ENCODE results near the gene MLLT3.

MLLT3 gene

GRCh38 chr9:20361656-20362570 lies 260.4 kb downstream of the MLLT3 start:
- Histone ChIP-seq H3K27ac (ENCODE audit: low read depth, low read length) (no peak overlapping the region), H3K4me3 (ENCODE audit: low read length) (no peak overlapping the region), H3K4me1 (ENCODE audit: control insufficient read depth, insufficient read depth, low read length) (peaks cover 3% of the 10 kb centered on the region), H3K27me3 (ENCODE audit: control insufficient read depth, insufficient read depth, low read length) (no peaks in the 10 kb centered on the region), H3K9ac (ENCODE audit: low read length) (no peak overlapping the region), H3K36me3 (ENCODE audit: control insufficient read depth, insufficient read depth, low read length) (no peaks in the 10 kb centered on the region)

GRCh38 chr9:20361229-20361628 lies 261.1 kb downstream of the MLLT3 start:
- peaks cover 5% of the 10 kb centered on the region for H3K4me1 ChIP-seq (ENCODE audit: control insufficient read depth, insufficient read depth, low read length)
- H3K9ac ChIP-seq (ENCODE audit: low read length): no peak overlapping the region
- H3K27ac ChIP-seq (ENCODE audit: low read depth, low read length): no peak overlapping the region
- H3K27me3 ChIP-seq (ENCODE audit: control insufficient read depth, insufficient read depth, low read length): no peaks in the 10 kb centered on the region
- H3K4me3 ChIP-seq (ENCODE audit: low read length): no peak overlapping the region
- H3K36me3 ChIP-seq (ENCODE audit: control insufficient read depth, insufficient read depth, low read length): no peaks in the 10 kb centered on the region

GRCh38 chr9:20358207-20358606 lies 264.1 kb downstream of the MLLT3 start:
- Histone ChIP-seq H3K36me3 (ENCODE audit: control insufficient read depth, insufficient read depth, low read length) (peaks cover 1% of the 10 kb centered on the region), H3K27me3 (ENCODE audit: control insufficient read depth, insufficient read depth, low read length) (no peaks in the 10 kb centered on the region)

GRCh38 chr9:20357037-20357432 lies 265.3 kb downstream of the MLLT3 start:
- no peaks in the 10 kb centered on the region for H3K27me3 ChIP-seq (ENCODE audit: control insufficient read depth, insufficient read depth, low read length)
- H3K36me3 ChIP-seq (ENCODE audit: control insufficient read depth, insufficient read depth, low read length): peaks cover 2% of the 10 kb centered on the region
- H3K27ac ChIP-seq (ENCODE audit: low read depth, low read length): peak overlapping the region; percentile 33
- H3K4me1 ChIP-seq (ENCODE audit: control insufficient read depth, insufficient read depth, low read length): peaks cover 13% of the 10 kb centered on the region
- peak overlapping the region; percentile 16 for H3K4me3 ChIP-seq (ENCODE audit: low read length)
- H3K9ac ChIP-seq (ENCODE audit: low read length): no peak overlapping the region

More at GRCh38 chr9:20358207-20358606, 264.1 kb downstream of the MLLT3 start:
- Histone ChIP-seq H3K4me3 (ENCODE audit: low read length) (no peak overlapping the region), H3K9ac (ENCODE audit: low read length) (no peak overlapping the region), H3K4me1 (ENCODE audit: control insufficient read depth, insufficient read depth, low read length) (peaks cover 13% of the 10 kb centered on the region), H3K27ac (ENCODE audit: low read depth, low read length) (no peak overlapping the region)

GRCh38 chr9:20356403-20357036 lies 265.8 kb downstream of the MLLT3 start:
- no peak overlapping the region for H3K9ac ChIP-seq (ENCODE audit: low read length)
- H3K27ac ChIP-seq (ENCODE audit: low read depth, low read length): peak overlapping the region; percentile 33
- H3K27me3 ChIP-seq (ENCODE audit: control insufficient read depth, insufficient read depth, low read length): no peaks in the 10 kb centered on the region
- peaks cover 13% of the 10 kb centered on the region for H3K4me1 ChIP-seq (ENCODE audit: control insufficient read depth, insufficient read depth, low read length)
- H3K4me3 ChIP-seq (ENCODE audit: low read length): peak overlapping the region; percentile 16
- peaks cover 2% of the 10 kb centered on the region for H3K36me3 ChIP-seq (ENCODE audit: control insufficient read depth, insufficient read depth, low read length)

GRCh38 chr9:20355022-20355421 lies 267.3 kb downstream of the MLLT3 start:
- no peak overlapping the region for H3K27ac ChIP-seq (ENCODE audit: low read depth, low read length)
- H3K27me3 ChIP-seq (ENCODE audit: control insufficient read depth, insufficient read depth, low read length): no peaks in the 10 kb centered on the region
- no peak overlapping the region for H3K4me3 ChIP-seq (ENCODE audit: low read length)
- H3K4me1 ChIP-seq (ENCODE audit: control insufficient read depth, insufficient read depth, low read length): peaks cover 13% of the 10 kb centered on the region
- no peak overlapping the region for H3K9ac ChIP-seq (ENCODE audit: low read length)
- H3K36me3 ChIP-seq (ENCODE audit: control insufficient read depth, insufficient read depth, low read length): peaks cover 2% of the 10 kb centered on the region

GRCh38 chr9:20353931-20354652 lies 268.2 kb downstream of the MLLT3 start:
- Histone ChIP-seq H3K4me3 (ENCODE audit: low read length) (no peak overlapping the region), H3K9ac (ENCODE audit: low read length) (no peak overlapping the region), H3K36me3 (ENCODE audit: control insufficient read depth, insufficient read depth, low read length) (peaks cover 2% of the 10 kb centered on the region), H3K4me1 (ENCODE audit: control insufficient read depth, insufficient read depth, low read length) (peaks cover 13% of the 10 kb centered on the region), H3K27ac (ENCODE audit: low read depth, low read length) (no peak overlapping the region), H3K27me3 (ENCODE audit: control insufficient read depth, insufficient read depth, low read length) (no peaks in the 10 kb centered on the region)

GRCh38 chr9:20353524-20353923 lies 268.8 kb downstream of the MLLT3 start:
- Histone ChIP-seq H3K27me3 (ENCODE audit: control insufficient read depth, insufficient read depth, low read length) (no peaks in the 10 kb centered on the region), H3K4me3 (ENCODE audit: low read length) (no peak overlapping the region), H3K27ac (ENCODE audit: low read depth, low read length) (no peak overlapping the region), H3K4me1 (ENCODE audit: control insufficient read depth, insufficient read depth, low read length) (peaks cover 13% of the 10 kb centered on the region), H3K36me3 (ENCODE audit: control insufficient read depth, insufficient read depth, low read length) (peaks cover 2% of the 10 kb centered on the region), H3K9ac (ENCODE audit: low read length) (no peak overlapping the region)

GRCh38 chr9:20352591-20352990 lies 269.7 kb downstream of the MLLT3 start:
- Histone ChIP-seq H3K9ac (ENCODE audit: low read length) (no peak overlapping the region), H3K27ac (ENCODE audit: low read depth, low read length) (no peak overlapping the region), H3K4me1 (ENCODE audit: control insufficient read depth, insufficient read depth, low read length) (peaks cover 13% of the 10 kb centered on the region)

GRCh38 chr9:20351715-20352114 lies 270.6 kb downstream of the MLLT3 start:
- Histone ChIP-seq H3K4me1 (ENCODE audit: control insufficient read depth, insufficient read depth, low read length) (peaks cover 9% of the 10 kb centered on the region), H3K36me3 (ENCODE audit: control insufficient read depth, insufficient read depth, low read length) (peaks cover 2% of the 10 kb centered on the region), H3K9ac (ENCODE audit: low read length) (no peak overlapping the region), H3K27ac (ENCODE audit: low read depth, low read length) (no peak overlapping the region), H3K4me3 (ENCODE audit: low read length) (no peak overlapping the region), H3K27me3 (ENCODE audit: control insufficient read depth, insufficient read depth, low read length) (no peaks in the 10 kb centered on the region)

More at GRCh38 chr9:20352591-20352990, 269.7 kb downstream of the MLLT3 start:
- Histone ChIP-seq H3K36me3 (ENCODE audit: control insufficient read depth, insufficient read depth, low read length) (peaks cover 2% of the 10 kb centered on the region), H3K27me3 (ENCODE audit: control insufficient read depth, insufficient read depth, low read length) (no peaks in the 10 kb centered on the region), H3K4me3 (ENCODE audit: low read length) (no peak overlapping the region)

- H3K4me3 ChIP-seq (ENCODE audit: low read length): no peak overlapping the region
- no peak overlapping the region for H3K9ac ChIP-seq (ENCODE audit: low read length)
- H3K36me3 ChIP-seq (ENCODE audit: control insufficient read depth, insufficient read depth, low read length): peaks cover 2% of the 10 kb centered on the region
- no peaks in the 10 kb centered on the region for H3K4me1 ChIP-seq (ENCODE audit: control insufficient read depth, insufficient read depth, low read length)
- H3K27ac ChIP-seq (ENCODE audit: low read depth, low read length): no peak overlapping the region
- H3K27me3 ChIP-seq (ENCODE audit: control insufficient read depth, insufficient read depth, low read length): no peaks in the 10 kb centered on the region
Measured at GRCh38 chr9:20349568-20349967, 272.7 kb downstream of the MLLT3 start.

GRCh38 chr9:20343325-20343724 lies 279.0 kb downstream of the MLLT3 start:
- no peak overlapping the region for H3K9ac ChIP-seq (ENCODE audit: low read length)
- no peaks in the 10 kb centered on the region for H3K36me3 ChIP-seq (ENCODE audit: control insufficient read depth, insufficient read depth, low read length)
- no peak overlapping the region for H3K4me3 ChIP-seq (ENCODE audit: low read length)
- no peaks in the 10 kb centered on the region for H3K4me1 ChIP-seq (ENCODE audit: control insufficient read depth, insufficient read depth, low read length)
- no peak overlapping the region for H3K27ac ChIP-seq (ENCODE audit: low read depth, low read length)
- no peaks in the 10 kb centered on the region for H3K27me3 ChIP-seq (ENCODE audit: control insufficient read depth, insufficient read depth, low read length)
